ENCODE results near the gene SMIM36. TPM values are rescaled to one million over a fixed set of nuclear protein-coding genes. Genes with fewer than 3 reads are reported as not detected.
A peak's percentile ranks its signal among the peaks of the same experiment; 100 is the strongest.
"Not testable (repeated sequence)": the region's sequence is repeated elsewhere in the genome, so short reads cannot be mapped to it uniquely, and the experiment has no call there.

SMIM36 gene
- total RNA-seq, 2 experiments from 2014 or later, result not detected

DNA sequence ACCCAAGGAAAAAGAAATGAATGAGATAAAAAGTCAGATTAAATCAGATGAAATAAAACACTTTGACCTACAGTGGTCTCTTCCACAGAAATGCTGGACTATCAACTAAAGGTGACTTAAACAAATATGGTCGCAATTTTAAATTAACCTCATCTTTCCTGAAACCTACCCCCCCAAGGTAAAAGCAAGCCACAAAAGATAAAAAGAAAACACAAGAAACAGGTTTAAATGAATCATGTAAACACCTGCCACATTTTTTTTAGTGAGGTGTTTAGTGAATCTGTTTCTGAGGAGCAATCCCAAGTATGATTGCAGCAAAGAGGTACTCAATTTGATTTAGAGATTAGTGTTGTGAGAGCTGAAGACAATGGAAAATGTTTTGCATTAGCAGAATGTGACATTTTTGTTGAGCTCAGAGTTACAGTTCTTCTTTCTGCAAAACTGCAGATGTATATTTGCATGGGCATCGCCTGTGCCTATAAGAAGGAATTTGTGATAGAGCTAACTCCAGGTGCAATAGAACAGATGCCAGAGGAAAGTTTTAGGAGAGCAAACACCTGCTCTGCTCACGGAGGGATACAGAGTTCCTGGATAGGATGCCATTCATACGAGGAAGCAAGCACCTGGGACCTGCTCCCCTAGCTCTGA, 86.2 kb downstream of the SMIM36 start:
- H3K4me1 Mint-ChIP-seq (ENCODE audit: low read depth), result peaks cover 9% of the 10 kb centered on the region
- no peak overlapping the region for H3K27ac Mint-ChIP-seq
- H3K36me3 Mint-ChIP-seq, result peaks cover 2% of the 10 kb centered on the region
- no peaks in the 10 kb centered on the region for H3K9me3 Mint-ChIP-seq
- no peak overlapping the region for H3K4me3 Mint-ChIP-seq
- CTCF ChIA-PET, result no interaction called here
- intact Hi-C loops (cut with micrococcal nuclease), result loop anchor here (5.0 to 10.0 kb wide), 6 partner anchors 83 to 327 kb away; partner anchors contain the start of genes PCTP and SMIM36
- no peak for DNase-seq
- POLR2A ChIA-PET, result no interaction called here
- H3K27me3 Mint-ChIP-seq, result peaks cover 23% of the 10 kb centered on the region

DNA sequence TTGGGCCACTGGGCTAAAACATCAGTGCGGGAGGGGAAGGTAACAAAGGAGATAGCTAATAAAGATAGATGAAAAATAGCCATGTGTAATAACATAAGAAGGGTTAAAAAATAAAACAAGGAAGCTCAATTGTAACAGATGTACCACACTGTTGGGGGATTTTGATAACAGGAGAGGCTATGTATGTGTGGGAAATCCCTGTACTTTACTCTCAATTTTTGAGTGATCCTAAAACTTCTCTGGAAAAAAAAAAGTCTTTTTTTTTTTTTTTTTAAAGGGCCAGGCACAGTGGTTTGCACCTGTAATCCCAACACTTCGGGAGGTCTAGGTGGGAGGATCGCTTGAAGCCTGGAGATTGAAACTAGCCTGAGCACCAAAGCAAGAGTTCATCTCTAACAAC, 87.7 kb downstream of the SMIM36 start:
- Mint-ChIP-seq H3K27ac (peak overlapping the region; percentile 11), H3K9me3 (no peaks in the 10 kb centered on the region), H3K4me3 (peak overlapping the region; percentile 1), H3K36me3 (peaks cover 2% of the 10 kb centered on the region), H3K27me3 (peaks cover 23% of the 10 kb centered on the region), H3K4me1 (ENCODE audit: low read depth) (peaks cover 24% of the 10 kb centered on the region)
- ChIA-PET CTCF (no interaction called here), POLR2A (interaction anchor here (1.4 kb wide), 1 partner anchor 10 kb away, joined by 5 read pairs; no protein-coding TSS in a partner anchor)
- DNase-seq, result no peak
- intact Hi-C loops (cut with micrococcal nuclease), result loop anchor here (5.0 to 10.0 kb wide), 6 partner anchors 81 to 329 kb away; partner anchors contain the start of genes PCTP and SMIM36

DNA sequence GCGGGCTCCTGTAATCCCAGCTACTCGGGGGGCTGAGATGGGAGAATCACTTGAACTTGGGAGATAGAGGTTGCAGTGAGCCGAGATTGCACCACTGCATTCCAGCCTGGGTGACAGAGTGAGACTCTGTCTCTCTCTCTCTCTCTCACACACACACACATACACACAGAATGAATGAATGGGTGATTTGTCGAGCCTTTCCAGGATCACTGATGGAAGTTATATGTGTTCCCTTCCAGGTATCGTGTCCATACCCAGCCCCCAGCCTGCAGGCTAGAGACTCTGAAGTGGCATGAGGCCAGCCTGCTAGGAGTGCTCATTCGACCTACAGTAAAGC, 88.5 kb downstream of the SMIM36 start:
- H3K27ac Mint-ChIP-seq, H3K36me3 Mint-ChIP-seq, H3K4me3 Mint-ChIP-seq, H3K9me3 Mint-ChIP-seq, DNase-seq: not testable (repeated sequence)
- ChIA-PET POLR2A (interaction anchor here (1.2 to 1.4 kb wide), 2 partner anchors 10 to 11 kb away, joined by 3 to 5 read pairs; no protein-coding TSS in a partner anchor), CTCF (interaction anchor here (1.4 kb wide), 1 partner anchor 91 kb away, joined by 5 read pairs; no protein-coding TSS in a partner anchor)
- H3K4me1 Mint-ChIP-seq (ENCODE audit: low read depth), result peaks cover 28% of the 10 kb centered on the region
- intact Hi-C loops (cut with micrococcal nuclease), result loop anchor here (1.0 to 10.0 kb wide), 7 partner anchors 11 to 330 kb away; partner anchors contain the start of genes PCTP and SMIM36
- H3K27me3 Mint-ChIP-seq, result peaks cover 22% of the 10 kb centered on the region

DNA sequence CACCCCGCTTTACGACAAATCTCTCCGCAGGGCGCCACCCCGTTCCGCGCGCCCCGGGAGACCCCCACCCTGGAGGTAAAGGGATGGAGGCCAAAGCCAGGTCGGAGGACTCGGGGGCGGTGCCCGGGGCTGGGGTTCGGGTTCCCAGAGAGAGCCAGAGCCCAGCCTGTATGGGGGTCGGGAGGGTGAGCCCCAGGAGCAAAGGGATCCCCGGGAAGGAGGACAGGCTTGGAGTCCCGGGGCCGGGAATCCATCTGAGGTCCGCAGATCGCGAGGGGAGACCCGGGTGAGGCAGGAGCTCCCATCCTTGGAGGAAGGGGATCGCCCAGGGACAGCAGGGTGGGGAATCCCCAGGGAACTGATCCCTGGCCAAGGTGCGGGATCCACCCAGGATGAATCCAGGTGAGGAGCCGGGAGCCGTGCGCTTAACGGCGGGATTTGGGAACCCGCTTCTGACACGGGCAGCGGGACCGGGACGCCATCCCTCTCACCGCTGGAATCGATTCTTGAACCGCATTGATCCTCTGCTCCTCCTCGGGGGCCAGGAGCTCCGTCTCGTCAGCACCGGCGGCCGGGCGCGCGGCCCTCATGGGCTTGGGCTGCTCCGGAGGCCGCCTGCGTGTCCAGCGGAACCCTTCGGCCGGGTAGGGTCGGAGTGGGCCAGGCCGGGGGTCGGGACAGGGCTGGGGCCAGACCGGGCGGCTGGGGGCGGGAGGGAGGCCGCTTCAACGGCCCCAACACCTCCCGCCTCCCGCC, 89.9 kb downstream of the SMIM36 start, which contains the start of gene MMD:
Gene MMD, minus strand, starts transcription at position 657 of the 756 bp plus-strand sequence. Its CDS starts 140 bp downstream, at position 517.
- Mint-ChIP-seq H3K4me1 (ENCODE audit: low read depth) (peaks cover 42% of the 10 kb centered on the region), H3K27me3 (peaks cover 19% of the 10 kb centered on the region), H3K9me3 (no peaks in the 10 kb centered on the region), H3K4me3 (peak within 1 kb of the TSS; percentile 89), H3K36me3 (peaks cover 4% of the 10 kb centered on the region), H3K27ac (peak within 1 kb of the TSS; percentile 93)
- no peak for DNase-seq
- intact Hi-C loops (cut with micrococcal nuclease), result loop anchor here (1.0 to 10.0 kb wide), 7 partner anchors 79 to 453 kb away; partner anchors contain the start of genes COX11, PCTP, SMIM36 and STXBP4
- ChIA-PET CTCF (interaction anchor here (0.8 to 1.9 kb wide), 3 partner anchors 89 to 93 kb away, joined by 5 to 6 read pairs (median 6); no protein-coding TSS in a partner anchor), POLR2A (interaction anchor here (0.8 to 1.2 kb wide), 2 partner anchors 8 to 11 kb away, joined by 3 to 4 read pairs; no protein-coding TSS in a partner anchor)

DNA sequence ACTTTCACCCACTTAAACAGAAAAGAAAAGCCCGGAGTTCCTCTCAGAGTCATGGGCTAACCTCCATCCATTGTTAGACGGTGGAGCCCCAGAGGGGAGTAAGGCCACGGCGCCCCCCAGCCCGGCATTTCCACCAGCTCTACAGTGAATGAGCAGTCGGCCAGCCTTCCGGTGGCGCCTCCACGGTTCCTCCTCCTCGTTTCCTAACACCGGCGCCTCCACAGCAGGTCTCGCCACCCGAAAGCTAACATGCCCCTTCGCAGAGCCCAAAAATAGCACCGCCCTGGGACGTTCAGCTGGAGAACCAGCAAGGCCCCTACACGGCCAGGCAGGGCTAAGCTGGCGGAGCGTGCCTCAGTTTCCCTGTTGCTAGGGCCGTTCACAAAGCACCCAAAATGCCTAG, 90.5 kb downstream of the SMIM36 start:
- H3K4me3 Mint-ChIP-seq, result peak overlapping the region; percentile 89
- peaks cover 18% of the 10 kb centered on the region for H3K27me3 Mint-ChIP-seq
- peak overlapping the region; percentile 93 for H3K27ac Mint-ChIP-seq
- H3K4me1 Mint-ChIP-seq (ENCODE audit: low read depth), result peaks cover 43% of the 10 kb centered on the region
- DNase-seq, result peak; percentile 56
- H3K36me3 Mint-ChIP-seq, result peaks cover 4% of the 10 kb centered on the region
- intact Hi-C loops (cut with micrococcal nuclease), result loop anchor here (1.0 to 10.0 kb wide), 8 partner anchors 39 to 452 kb away; partner anchors contain the start of genes COX11, PCTP, SMIM36 and STXBP4
- no peaks in the 10 kb centered on the region for H3K9me3 Mint-ChIP-seq
- ChIA-PET POLR2A (interaction anchor here (0.8 kb wide), 1 partner anchor 9 kb away, joined by 4 read pairs; no protein-coding TSS in a partner anchor), CTCF (interaction anchor here (0.8 to 1.9 kb wide), 2 partner anchors 90 to 94 kb away, joined by 6 read pairs; no protein-coding TSS in a partner anchor)

DNA sequence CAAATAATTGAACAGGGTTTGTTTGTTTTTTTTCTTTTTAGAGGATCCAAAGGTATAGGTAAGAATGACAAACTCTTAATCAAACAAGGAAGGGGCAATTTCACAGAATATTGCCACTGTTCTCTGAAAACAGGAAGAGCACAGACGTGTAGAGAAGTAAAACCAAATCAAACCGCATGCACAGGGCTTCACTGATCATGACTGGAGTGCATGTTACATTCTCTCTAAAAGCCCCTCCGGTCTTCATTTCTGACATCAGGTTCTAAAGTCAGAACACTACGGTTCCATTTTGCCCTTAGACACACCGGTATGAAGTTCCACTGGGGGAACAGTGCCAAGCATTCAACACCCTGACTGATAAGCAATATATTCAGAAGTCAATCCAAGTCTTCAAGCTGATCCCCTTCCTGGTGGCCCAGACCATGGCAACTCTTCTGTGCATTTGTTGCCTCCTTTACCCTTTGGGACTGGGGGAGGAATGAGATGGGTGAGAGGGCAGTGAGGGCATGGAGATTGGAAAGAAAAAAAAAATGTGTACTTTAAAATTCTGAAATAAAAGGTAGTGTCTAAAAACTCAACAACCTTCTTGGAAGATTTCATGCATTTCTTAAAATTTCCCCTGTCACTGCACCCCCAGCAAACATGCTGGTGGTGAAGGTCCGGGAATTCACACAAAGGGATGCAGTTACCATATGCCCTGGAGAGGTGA, 91.0 kb downstream of the SMIM36 start:
- peak overlapping the region; percentile 93 for H3K27ac Mint-ChIP-seq
- intact Hi-C loops (cut with micrococcal nuclease), result loop anchor here (1.0 to 10.0 kb wide), 7 partner anchors 39 to 332 kb away; partner anchors contain the start of genes PCTP and SMIM36
- POLR2A ChIA-PET, result no interaction called here
- H3K36me3 Mint-ChIP-seq, result peaks cover 4% of the 10 kb centered on the region
- CTCF ChIA-PET, result interaction anchor here (1.9 kb wide), 1 partner anchor 94 kb away, joined by 6 read pairs; no protein-coding TSS in a partner anchor
- peak overlapping the region; percentile 89 for H3K4me3 Mint-ChIP-seq
- no peaks in the 10 kb centered on the region for H3K9me3 Mint-ChIP-seq
- peaks cover 43% of the 10 kb centered on the region for H3K4me1 Mint-ChIP-seq (ENCODE audit: low read depth)
- peaks cover 15% of the 10 kb centered on the region for H3K27me3 Mint-ChIP-seq
- DNase-seq, result peak; percentile 59

DNA sequence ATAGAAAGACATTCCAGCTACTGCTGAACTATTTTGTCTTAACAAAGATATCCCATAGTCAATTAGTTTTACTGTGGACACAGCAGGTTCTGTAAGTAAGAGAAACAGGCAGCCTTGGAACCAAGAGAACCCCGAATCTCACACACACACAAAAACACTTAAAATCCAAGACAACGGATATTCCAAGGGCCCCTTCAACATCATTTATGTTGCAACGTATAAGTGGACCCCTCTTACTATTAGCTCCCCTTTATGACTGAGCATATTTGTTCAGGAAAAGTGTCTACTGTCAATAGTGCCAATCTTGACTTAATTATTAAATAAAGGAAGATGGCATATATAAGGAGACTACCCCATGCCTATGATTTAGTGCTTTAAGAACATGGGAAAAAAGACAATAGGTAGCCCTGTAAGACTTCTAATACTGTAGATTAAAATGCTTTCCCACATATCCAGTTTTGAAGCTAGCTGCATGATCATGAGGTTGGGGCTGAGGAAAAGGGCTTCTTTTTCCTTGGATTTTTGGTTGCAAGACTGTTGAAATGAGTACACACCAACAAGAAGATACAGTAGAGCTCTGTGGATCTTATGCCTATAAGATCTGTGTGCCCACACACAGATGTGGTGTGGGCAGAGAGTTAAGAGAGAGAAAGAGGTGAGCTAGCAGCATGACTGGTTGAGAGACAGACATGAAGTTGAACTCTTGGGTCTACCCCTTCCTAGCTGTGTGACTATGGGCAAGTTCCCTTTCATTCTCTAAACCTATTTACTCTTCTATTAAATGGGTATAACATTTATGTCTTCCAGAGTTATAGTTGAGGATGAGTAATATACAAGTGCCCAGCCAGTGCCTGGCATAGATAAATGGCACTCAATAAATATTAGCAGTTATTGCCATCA, 92.6 kb downstream of the SMIM36 start:
- H3K9me3 Mint-ChIP-seq, result no peaks in the 10 kb centered on the region
- ChIA-PET POLR2A (no interaction called here), CTCF (interaction anchor here (1.0 to 1.5 kb wide), 3 partner anchors 62 to 108 kb away, joined by 4 to 5 read pairs (median 4); no protein-coding TSS in a partner anchor)
- peaks cover 9% of the 10 kb centered on the region for H3K36me3 Mint-ChIP-seq
- intact Hi-C loops (cut with micrococcal nuclease), result no loop called here
- no peak overlapping the region for H3K4me3 Mint-ChIP-seq
- DNase-seq, result no peak
- H3K27ac Mint-ChIP-seq, result no peak overlapping the region
- H3K4me1 Mint-ChIP-seq (ENCODE audit: low read depth), result peaks cover 48% of the 10 kb centered on the region
- peaks cover 5% of the 10 kb centered on the region for H3K27me3 Mint-ChIP-seq

DNA sequence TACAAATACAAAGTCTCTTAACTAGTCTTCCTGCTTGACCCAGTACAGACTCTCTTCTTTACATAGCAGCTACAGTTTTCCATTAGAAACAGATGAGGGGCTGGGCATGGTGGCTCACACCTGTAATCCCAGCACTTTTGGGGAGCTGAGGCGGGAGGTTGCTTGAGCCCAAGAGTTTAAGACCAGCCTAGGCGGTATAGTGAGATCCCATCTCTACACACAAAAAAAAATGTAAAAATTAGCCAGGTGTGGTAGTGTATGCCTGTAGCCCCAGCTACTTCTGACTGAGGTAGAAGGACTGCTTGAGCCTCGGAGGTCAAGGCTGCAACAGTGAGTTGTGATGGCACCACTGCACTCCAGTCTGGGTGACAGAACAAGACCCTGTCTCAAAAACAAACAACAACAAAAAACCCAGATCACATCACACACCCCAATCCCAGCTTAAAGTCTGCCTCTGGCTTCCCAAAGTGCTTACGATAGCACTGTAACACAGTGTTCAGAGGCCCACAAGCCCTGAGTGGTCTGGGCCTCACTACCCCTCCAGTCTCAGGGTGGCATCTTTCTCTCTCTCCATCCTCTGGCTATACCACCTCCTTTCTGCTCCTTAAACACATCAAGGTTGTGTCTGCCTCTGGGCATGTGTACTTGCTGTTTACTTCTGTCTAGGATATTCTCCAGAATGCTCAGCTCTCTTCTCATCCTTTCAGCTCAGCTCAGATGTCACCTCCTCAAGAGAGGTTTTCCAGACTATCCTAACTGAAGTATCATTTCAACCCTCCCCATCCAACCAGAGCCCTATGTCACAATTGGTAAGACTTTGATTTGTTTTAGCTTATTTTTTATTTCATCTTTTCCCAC, 93.6 kb downstream of the SMIM36 start:
- intact Hi-C loops (cut with micrococcal nuclease), result no loop called here
- Mint-ChIP-seq H3K27me3 (no peaks in the 10 kb centered on the region), H3K9me3 (no peaks in the 10 kb centered on the region), H3K4me3 (no peak overlapping the region), H3K4me1 (ENCODE audit: low read depth) (peaks cover 48% of the 10 kb centered on the region), H3K36me3 (peaks cover 12% of the 10 kb centered on the region), H3K27ac (peak overlapping the region; percentile 14)
- no peak for DNase-seq
- POLR2A ChIA-PET, result no interaction called here
- CTCF ChIA-PET, result interaction anchor here (1.0 to 1.5 kb wide), 3 partner anchors 61 to 109 kb away, joined by 3 to 5 read pairs (median 4); no protein-coding TSS in a partner anchor

DNA sequence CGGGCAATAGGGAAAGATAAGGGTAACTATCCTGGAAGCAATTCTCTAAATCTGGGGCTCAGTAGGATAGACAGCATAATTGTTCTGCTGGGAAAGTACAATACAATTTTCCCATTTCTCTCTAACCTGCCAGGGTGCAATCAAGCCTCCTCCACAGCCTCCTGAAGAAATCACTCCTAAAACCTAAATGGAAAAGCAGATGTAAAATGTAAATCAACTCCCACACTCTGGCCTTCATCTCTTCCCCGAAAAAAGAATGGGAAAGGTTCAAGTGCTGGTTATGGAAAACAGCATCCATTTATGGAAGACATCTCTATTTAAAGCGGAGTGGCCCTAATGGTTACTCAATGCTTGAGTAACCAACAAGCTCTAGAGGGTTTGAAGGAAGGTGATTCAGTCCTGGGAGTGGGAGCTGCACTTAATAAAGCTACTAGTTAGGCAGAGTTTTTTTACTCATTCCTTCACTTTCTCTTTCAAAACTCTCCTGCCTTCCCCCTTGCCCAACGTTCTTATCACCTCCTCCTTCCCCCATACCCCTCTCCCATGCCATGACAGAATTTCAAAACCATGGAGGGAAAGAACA, 94.7 kb downstream of the SMIM36 start:
- DNase-seq, result no peak
- no peaks in the 10 kb centered on the region for H3K27me3 Mint-ChIP-seq
- H3K36me3 Mint-ChIP-seq, result peaks cover 16% of the 10 kb centered on the region
- POLR2A ChIA-PET, result no interaction called here
- H3K27ac Mint-ChIP-seq, result no peak overlapping the region
- H3K9me3 Mint-ChIP-seq, result no peaks in the 10 kb centered on the region
- no peak overlapping the region for H3K4me3 Mint-ChIP-seq
- CTCF ChIA-PET, result interaction anchor here (1.5 kb wide), 1 partner anchor 60 kb away, joined by 5 read pairs; no protein-coding TSS in a partner anchor
- peaks cover 44% of the 10 kb centered on the region for H3K4me1 Mint-ChIP-seq (ENCODE audit: low read depth)
- intact Hi-C loops (cut with micrococcal nuclease), result no loop called here

DNA sequence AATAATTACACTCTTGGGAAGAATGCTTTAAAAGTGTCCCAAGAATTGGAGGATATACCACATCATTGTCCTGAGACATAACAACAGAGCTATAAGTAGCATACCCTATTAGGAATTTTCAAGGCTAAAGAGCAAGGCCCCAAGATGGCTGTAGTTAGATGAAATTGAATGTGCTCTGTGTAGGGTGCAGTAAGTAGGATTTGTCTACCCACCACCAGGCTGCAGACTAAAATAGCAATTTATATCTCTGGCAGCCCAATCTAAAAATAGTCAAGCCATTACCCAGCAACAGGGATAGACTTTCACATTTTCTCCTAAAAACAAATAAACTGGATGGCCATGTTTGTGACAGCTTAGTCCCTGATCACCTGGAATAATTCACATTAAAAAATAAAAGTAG, 95.3 kb downstream of the SMIM36 start:
- Mint-ChIP-seq H3K4me1 (ENCODE audit: low read depth) (peaks cover 44% of the 10 kb centered on the region), H3K27me3 (no peaks in the 10 kb centered on the region), H3K9me3 (no peaks in the 10 kb centered on the region), H3K36me3 (peaks cover 19% of the 10 kb centered on the region), H3K4me3 (no peak overlapping the region), H3K27ac (no peak overlapping the region)
- intact Hi-C loops (cut with micrococcal nuclease), result no loop called here
- POLR2A ChIA-PET, result no interaction called here
- no peak for DNase-seq
- CTCF ChIA-PET, result no interaction called here
